ENCODE results near the gene TMEM54. TPM values are rescaled to one million over a fixed set of nuclear protein-coding genes. Genes with fewer than 3 reads are reported as not detected.

Gene TMEM54, protein sequence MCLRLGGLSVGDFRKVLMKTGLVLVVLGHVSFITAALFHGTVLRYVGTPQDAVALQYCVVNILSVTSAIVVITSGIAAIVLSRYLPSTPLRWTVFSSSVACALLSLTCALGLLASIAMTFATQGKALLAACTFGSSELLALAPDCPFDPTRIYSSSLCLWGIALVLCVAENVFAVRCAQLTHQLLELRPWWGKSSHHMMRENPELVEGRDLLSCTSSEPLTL
- 10 to 100 TPM; 13.1 to 41.4 (median 26.3) TPM for total RNA-seq

DNA sequence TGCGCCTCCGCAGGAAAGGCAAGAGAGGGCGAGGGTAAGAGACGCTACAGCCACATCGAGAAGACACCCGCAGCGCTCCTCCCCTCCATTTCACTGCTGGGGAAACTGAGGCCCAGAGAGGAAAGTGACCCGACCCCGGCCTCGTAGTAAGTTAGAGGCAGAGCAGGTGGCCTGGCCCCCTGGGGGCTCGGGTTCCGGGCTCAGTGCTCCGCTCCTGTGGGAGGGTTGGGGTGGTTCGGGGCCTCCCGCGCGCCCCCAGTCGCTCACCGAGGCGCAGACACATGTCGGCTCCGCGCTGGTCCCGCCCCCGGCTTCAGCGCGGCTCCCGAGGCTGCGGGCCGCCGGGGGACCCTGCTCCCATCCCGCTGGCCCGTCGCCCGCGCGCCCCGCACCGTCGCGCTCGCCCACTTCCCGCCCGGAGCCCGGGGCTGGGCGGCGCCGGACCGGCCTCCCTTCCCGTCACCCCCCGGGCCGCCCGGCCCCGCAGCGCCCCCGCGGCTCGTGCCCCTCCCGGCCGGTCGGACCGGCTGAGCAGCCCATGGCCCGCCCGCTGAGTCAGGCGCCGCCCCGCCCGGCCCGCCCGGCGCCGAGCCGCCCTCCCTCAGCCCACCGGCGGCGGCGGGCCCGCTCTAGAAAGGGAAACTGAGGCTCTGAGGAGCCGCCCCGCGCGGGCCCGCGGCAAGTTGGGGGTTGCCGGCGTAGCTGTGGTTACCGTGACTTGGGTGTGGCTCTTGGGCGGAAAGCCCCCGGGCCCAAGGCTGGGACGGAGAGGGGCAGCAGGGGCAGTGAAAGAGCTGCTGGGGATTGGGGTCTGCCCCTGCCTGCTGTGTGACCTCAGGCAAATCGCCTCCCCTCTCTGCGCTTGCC, at the start of gene TMEM54:
Gene TMEM54 (minus strand): TSS at position 434 of the 867 bp plus-strand sequence. CDS start 151 bp downstream, at position 283.
- WGBS, 2 donors = 1 to 4% methylated on average over 12 to 79 of the region's 92 CpGs
- TF ChIP-seq EP300 (IDR thresholded peaks at IDR 0.05) = no peak
- TF ChIP-seq, protein P1, sequence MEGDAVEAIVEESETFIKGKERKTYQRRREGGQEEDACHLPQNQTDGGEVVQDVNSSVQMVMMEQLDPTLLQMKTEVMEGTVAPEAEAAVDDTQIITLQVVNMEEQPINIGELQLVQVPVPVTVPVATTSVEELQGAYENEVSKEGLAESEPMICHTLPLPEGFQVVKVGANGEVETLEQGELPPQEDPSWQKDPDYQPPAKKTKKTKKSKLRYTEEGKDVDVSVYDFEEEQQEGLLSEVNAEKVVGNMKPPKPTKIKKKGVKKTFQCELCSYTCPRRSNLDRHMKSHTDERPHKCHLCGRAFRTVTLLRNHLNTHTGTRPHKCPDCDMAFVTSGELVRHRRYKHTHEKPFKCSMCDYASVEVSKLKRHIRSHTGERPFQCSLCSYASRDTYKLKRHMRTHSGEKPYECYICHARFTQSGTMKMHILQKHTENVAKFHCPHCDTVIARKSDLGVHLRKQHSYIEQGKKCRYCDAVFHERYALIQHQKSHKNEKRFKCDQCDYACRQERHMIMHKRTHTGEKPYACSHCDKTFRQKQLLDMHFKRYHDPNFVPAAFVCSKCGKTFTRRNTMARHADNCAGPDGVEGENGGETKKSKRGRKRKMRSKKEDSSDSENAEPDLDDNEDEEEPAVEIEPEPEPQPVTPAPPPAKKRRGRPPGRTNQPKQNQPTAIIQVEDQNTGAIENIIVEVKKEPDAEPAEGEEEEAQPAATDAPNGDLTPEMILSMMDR (IDR thresholded peaks at IDR 0.05) = peak in 1 of 5 experiments; percentile 12
- no peak for TF ChIP-seq POLR2A (IDR thresholded peaks at IDR 0.05)

DNA sequence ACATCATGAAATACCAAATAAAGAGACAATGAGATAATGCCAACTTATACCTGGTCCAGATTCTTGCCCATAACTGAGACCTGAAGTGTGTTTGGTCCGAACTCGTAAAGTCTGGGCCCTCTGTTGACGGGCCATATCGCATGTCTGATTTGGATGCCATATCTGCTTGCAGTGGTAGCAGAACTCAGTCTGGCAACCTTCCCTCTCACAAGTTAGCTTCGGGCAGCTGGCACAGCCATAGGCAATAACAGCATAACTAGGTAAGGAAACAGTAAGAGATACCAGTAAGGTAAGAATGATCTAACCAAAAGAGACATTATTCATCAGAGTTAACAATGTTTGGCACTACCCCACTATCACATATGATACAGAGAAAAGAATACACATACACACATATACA, 48.3 kb upstream of the TMEM54 start:
- Histone ChIP-seq H3K4me1 (peaks cover 0 to 22% (median 8%) of the 10 kb centered on the region in 4 donors), H3K27ac (peak overlapping the region in 3 of 4 donors; percentile 17 to 62 (median 57)), H3K27me3 (no peaks in the 10 kb centered on the region), H3K36me3 (peaks cover 2 to 37% (median 7%) of the 10 kb centered on the region in 3 donors), H3K9me3 (no peaks in the 10 kb centered on the region), H3K4me3 (no peak overlapping the region)
- WGBS, 2 donors = 84 to 88% methylated on average over 5 of the region's 5 CpGs
- no peak for DNase-seq (ENCODE audit: low spot score in 2 of 2)
- TF ChIP-seq EP300 (IDR thresholded peaks at IDR 0.05) = no peak
- TF ChIP-seq, protein P1 (IDR thresholded peaks at IDR 0.05) = no peak
- TF ChIP-seq POLR2A (IDR thresholded peaks at IDR 0.05) = no peak

More for the DNA sequence above, at the start of gene TMEM54:
- peak within 1 kb of the TSS; percentile 51 to 58 (median 56) for H3K4me3 ChIP-seq
- H3K9me3 ChIP-seq = no peaks in the 10 kb centered on the region
- H3K36me3 ChIP-seq = no peaks in the 10 kb centered on the region
- peaks cover 0 to 16% (median 3%) of the 10 kb centered on the region in 4 donors for H3K4me1 ChIP-seq
- H3K27ac ChIP-seq = peak within 1 kb of the TSS in 2 of 4 donors; percentile 52 to 77
- H3K27me3 ChIP-seq = peaks cover 0 to 22% of the 10 kb centered on the region in 2 donors
- no peak for DNase-seq (ENCODE audit: low spot score in 2 of 2)

DNA sequence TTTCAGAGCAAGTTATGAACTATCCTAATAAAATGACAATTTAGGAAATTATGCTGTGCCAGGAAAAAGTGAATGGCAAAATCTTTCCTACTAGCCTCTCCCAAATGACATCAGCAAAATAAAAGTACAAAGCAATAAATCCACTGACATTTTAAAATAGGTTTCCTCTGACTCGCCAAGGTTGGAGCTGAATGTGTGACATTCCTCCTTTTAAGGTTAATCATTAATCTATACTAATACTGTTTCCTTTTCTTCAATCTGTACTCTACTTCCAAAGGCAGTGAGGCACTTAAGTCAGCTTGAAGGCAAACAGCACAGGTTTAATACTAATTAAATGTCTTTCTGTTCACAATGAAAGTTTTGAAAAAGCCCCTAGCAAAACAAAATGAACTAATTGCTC, 47.7 kb upstream of the TMEM54 start:
- Histone ChIP-seq H3K36me3 (peaks cover 2 to 43% (median 9%) of the 10 kb centered on the region in 3 donors), H3K27ac (peak overlapping the region in 2 of 4 donors; percentile 57 to 62), H3K27me3 (no peaks in the 10 kb centered on the region), H3K4me1 (peaks cover 0 to 22% (median 8%) of the 10 kb centered on the region in 4 donors), H3K9me3 (no peaks in the 10 kb centered on the region), H3K4me3 (no peak overlapping the region)
- 54 to 57% methylated on average over 1 of the region's 1 CpG for WGBS, 2 donors
- no peak for DNase-seq (ENCODE audit: low spot score in 2 of 2)
- TF ChIP-seq POLR2A (IDR thresholded peaks at IDR 0.05) (no peak), EP300 (IDR thresholded peaks at IDR 0.05) (peak in 1 of 2 donors; percentile 35)
- TF ChIP-seq, protein P1 (IDR thresholded peaks at IDR 0.05) = no peak

DNA sequence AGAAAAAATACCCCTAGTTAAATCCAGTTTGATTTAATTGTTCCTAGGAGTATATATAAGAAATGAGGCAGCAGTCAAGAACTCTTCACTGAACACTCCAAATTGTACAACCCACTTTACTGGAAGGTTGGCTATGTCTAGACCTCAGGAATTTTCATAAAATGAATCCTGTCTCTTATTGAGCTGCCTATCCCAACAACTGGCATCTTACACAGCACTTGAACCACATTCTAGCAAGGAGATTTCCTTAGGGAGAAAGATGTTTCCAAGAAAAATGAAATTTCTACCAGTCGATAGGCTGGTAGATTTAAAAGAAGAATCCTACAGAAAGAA, 47.2 kb upstream of the TMEM54 start:
- H3K36me3 ChIP-seq = peaks cover 2 to 49% (median 10%) of the 10 kb centered on the region in 3 donors
- H3K27ac ChIP-seq = peak overlapping the region in 3 of 4 donors; percentile 34 to 62 (median 57)
- 73% methylated on average over 1 of the region's 1 CpG for WGBS, 2 donors

More for the DNA sequence above, 47.2 kb upstream of the TMEM54 start:
- no peaks in the 10 kb centered on the region for H3K27me3 ChIP-seq
- no peak for DNase-seq (ENCODE audit: low spot score in 2 of 2)
- peaks cover 0 to 22% (median 8%) of the 10 kb centered on the region in 4 donors for H3K4me1 ChIP-seq
- TF ChIP-seq EP300 (IDR thresholded peaks at IDR 0.05) (no peak), POLR2A (IDR thresholded peaks at IDR 0.05) (no peak)
- TF ChIP-seq, protein P1 (IDR thresholded peaks at IDR 0.05) = no peak
- no peaks in the 10 kb centered on the region for H3K9me3 ChIP-seq
- H3K4me3 ChIP-seq = no peak overlapping the region
